Measurements from ENCODE around the gene EBF4. TPM values are rescaled to one million over a fixed set of nuclear protein-coding genes. Genes with fewer than 3 reads are reported as not detected.

The EBF4 gene
- total and polyA plus RNA-seq, 7 experiments from 2014 or later: 0.09 to 10.5 (median 6.7) TPM

- H3K4me3 Mint-ChIP-seq: peak overlapping the region; percentile 86 to 92 (median 89)
- peak overlapping the region; percentile 78 to 92 (median 86) for H3K27ac Mint-ChIP-seq
- H3K4me3 ChIP-seq (ENCODE audit: low read length): peak overlapping the region; percentile 82
- no peak for ATAC-seq
- H3K27ac ChIP-seq (ENCODE audit: low read depth, low read length): peak overlapping the region; percentile 90
- no peaks in the 10 kb centered on the region for H3K27me3 Mint-ChIP-seq
- no peaks in the 10 kb centered on the region for H3K9me3 Mint-ChIP-seq
- intact Hi-C loops (cut with micrococcal nuclease): loop anchor here (2.0 to 5.0 kb wide), 6 partner anchors 129 to 1426 kb away; partner anchors contain the start of genes PTPRA (in 2 of the 2), FKBP1A (in 1 of the 2), MRPS26 (in 1 of the 2) and RAD21L1 (in 1 of the 2)
- POLR2A ChIA-PET: interaction anchor here (0.6 to 6.8 kb wide), 6 partner anchors 9 to 183 kb away, joined by 3 to 183 read pairs (median 16); partner anchors contain the start of genes IDH3B and SNRPB
- H3K9me3 ChIP-seq (ENCODE audit: control insufficient read depth in 2 of 3, low read length in 3 of 3): no peaks in the 10 kb centered on the region
- H3K4me1 ChIP-seq (ENCODE audit: control insufficient read depth in 2 of 2, insufficient read depth in 2 of 2, low read length in 2 of 2): peaks cover 22 to 26% of the 10 kb centered on the region in 2 donors
- CTCF ChIA-PET: no interaction called here
- DNase-seq: no peak
- H3K4me1 Mint-ChIP-seq: peaks cover 13 to 42% (median 33%) of the 10 kb centered on the region in 7 donors
- no peaks in the 10 kb centered on the region for H3K27me3 ChIP-seq (ENCODE audit: control insufficient read depth in 2 of 2, insufficient read depth in 2 of 2, low read length in 2 of 2)
- peaks cover 37 to 52% (median 37%) of the 10 kb centered on the region in 3 experiments for H3K36me3 ChIP-seq (ENCODE audit: control insufficient read depth in 2 of 3, insufficient read depth in 3 of 3, low read length in 3 of 3)
- H3K36me3 Mint-ChIP-seq: peaks cover 14 to 48% (median 26%) of the 10 kb centered on the region in 5 donors
Observed at GRCh38 chr20:2653556-2654383, 38.8 kb upstream of the EBF4 start.

- H3K4me1 ChIP-seq (ENCODE audit: control insufficient read depth in 2 of 2, insufficient read depth in 2 of 2, low read length in 2 of 2): peaks cover 22 to 26% of the 10 kb centered on the region in 2 donors
- peaks cover 39 to 58% (median 41%) of the 10 kb centered on the region in 3 experiments for H3K36me3 ChIP-seq (ENCODE audit: control insufficient read depth in 2 of 3, insufficient read depth in 3 of 3, low read length in 3 of 3)
- intact Hi-C loops (cut with micrococcal nuclease): loop anchor here in 1 of 2 donors (5.0 kb wide), 3 partner anchors 393 to 1427 kb away; partner anchors contain the start of genes FKBP1A, MRPS26 and RAD21L1
- no peaks in the 10 kb centered on the region for H3K9me3 Mint-ChIP-seq
- H3K27ac Mint-ChIP-seq: peak overlapping the region; percentile 27 to 86 (median 59)
- peak overlapping the region; percentile 82 for H3K4me3 ChIP-seq (ENCODE audit: low read length)
- no peaks in the 10 kb centered on the region for H3K9me3 ChIP-seq (ENCODE audit: control insufficient read depth in 2 of 3, low read length in 3 of 3)
- no peak for DNase-seq
- H3K27me3 ChIP-seq (ENCODE audit: control insufficient read depth in 2 of 2, insufficient read depth in 2 of 2, low read length in 2 of 2): no peaks in the 10 kb centered on the region
- peak overlapping the region; percentile 90 for H3K27ac ChIP-seq (ENCODE audit: low read depth, low read length)
- ATAC-seq: no peak
- H3K4me1 Mint-ChIP-seq: peaks cover 17 to 42% (median 36%) of the 10 kb centered on the region in 7 donors
- H3K36me3 Mint-ChIP-seq: peaks cover 16 to 53% (median 32%) of the 10 kb centered on the region in 5 donors
- POLR2A ChIA-PET: interaction anchor here (0.9 to 6.8 kb wide), 4 partner anchors 10 to 86 kb away, joined by 3 to 183 read pairs (median 12); partner anchors contain the start of gene IDH3B
- no peaks in the 10 kb centered on the region for H3K27me3 Mint-ChIP-seq
- H3K4me3 Mint-ChIP-seq: peak overlapping the region; percentile 86 to 92 (median 89)
- CTCF ChIA-PET: no interaction called here
Observed at GRCh38 chr20:2654384-2654822, 38.2 kb upstream of the EBF4 start.

- Histone ChIP-seq H3K4me1 (ENCODE audit: control insufficient read depth in 2 of 2, insufficient read depth in 2 of 2, low read length in 2 of 2) (peaks cover 22 to 26% of the 10 kb centered on the region in 2 donors), H3K27ac (ENCODE audit: low read depth, low read length) (no peak overlapping the region), H3K27me3 (ENCODE audit: control insufficient read depth in 2 of 2, insufficient read depth in 2 of 2, low read length in 2 of 2) (no peaks in the 10 kb centered on the region), H3K4me3 (ENCODE audit: low read length) (no peak overlapping the region), H3K36me3 (ENCODE audit: control insufficient read depth in 2 of 3, insufficient read depth in 3 of 3, low read length in 3 of 3) (peaks cover 41 to 63% (median 43%) of the 10 kb centered on the region in 3 experiments), H3K9me3 (ENCODE audit: control insufficient read depth in 2 of 3, low read length in 3 of 3) (no peaks in the 10 kb centered on the region)
- H3K27me3 Mint-ChIP-seq: no peaks in the 10 kb centered on the region
- ChIA-PET CTCF (interaction anchor here (0.7 to 1.0 kb wide), 2 partner anchors 8 to 10 kb away, joined by 3 read pairs; no protein-coding TSS in a partner anchor), POLR2A (interaction anchor here (0.9 to 6.8 kb wide), 4 partner anchors 11 to 86 kb away, joined by 3 to 183 read pairs (median 12); partner anchors contain the start of gene IDH3B)
- H3K4me1 Mint-ChIP-seq: peaks cover 17 to 38% (median 35%) of the 10 kb centered on the region in 7 donors
- H3K27ac Mint-ChIP-seq: peak overlapping the region in 7 of 9 donors; percentile 10 to 86 (median 58)
- intact Hi-C loops (cut with micrococcal nuclease): loop anchor here in 1 of 2 donors (5.0 kb wide), 3 partner anchors 392 to 1428 kb away; partner anchors contain the start of genes FKBP1A, MRPS26 and RAD21L1
- no peak for ATAC-seq
- H3K9me3 Mint-ChIP-seq: no peaks in the 10 kb centered on the region
- peaks cover 16 to 57% (median 35%) of the 10 kb centered on the region in 5 donors for H3K36me3 Mint-ChIP-seq
- DNase-seq: no peak
- peak overlapping the region; percentile 86 to 92 (median 89) for H3K4me3 Mint-ChIP-seq
Observed at GRCh38 chr20:2654831-2655230, 37.7 kb upstream of the EBF4 start.

GRCh38 chr20:2655331-2656116, 37.1 kb upstream of the EBF4 start:
- intact Hi-C loops (cut with micrococcal nuclease): no loop called here
- H3K27me3 Mint-ChIP-seq: no peaks in the 10 kb centered on the region
- H3K4me1 Mint-ChIP-seq: peaks cover 19 to 35% (median 31%) of the 10 kb centered on the region in 7 donors
- no peak overlapping the region for H3K27ac ChIP-seq (ENCODE audit: low read depth, low read length)
- ATAC-seq: no peak
- ChIA-PET CTCF (interaction anchor here (0.7 to 1.0 kb wide), 2 partner anchors 9 to 11 kb away, joined by 3 read pairs; no protein-coding TSS in a partner anchor), POLR2A (interaction anchor here (1.1 to 6.8 kb wide), 2 partner anchors 10 to 12 kb away, joined by 3 to 183 read pairs; partner anchors contain the start of gene IDH3B)
- peak overlapping the region in 3 of 10 donors; percentile 6 to 92 (median 87) for H3K4me3 Mint-ChIP-seq
- peaks cover 41 to 70% (median 45%) of the 10 kb centered on the region in 3 experiments for H3K36me3 ChIP-seq (ENCODE audit: control insufficient read depth in 2 of 3, insufficient read depth in 3 of 3, low read length in 3 of 3)
- no peaks in the 10 kb centered on the region for H3K9me3 ChIP-seq (ENCODE audit: control insufficient read depth in 2 of 3, low read length in 3 of 3)
- no peaks in the 10 kb centered on the region for H3K27me3 ChIP-seq (ENCODE audit: control insufficient read depth in 2 of 2, insufficient read depth in 2 of 2, low read length in 2 of 2)
- H3K36me3 Mint-ChIP-seq: peaks cover 20 to 62% (median 37%) of the 10 kb centered on the region in 5 donors
- H3K9me3 Mint-ChIP-seq: no peaks in the 10 kb centered on the region
- peak overlapping the region in 3 of 9 donors; percentile 29 to 84 (median 36) for H3K27ac Mint-ChIP-seq
- H3K4me3 ChIP-seq (ENCODE audit: low read length): no peak overlapping the region
- no peak for DNase-seq
- peaks cover 22 to 26% of the 10 kb centered on the region in 2 donors for H3K4me1 ChIP-seq (ENCODE audit: control insufficient read depth in 2 of 2, insufficient read depth in 2 of 2, low read length in 2 of 2)

GRCh38 chr20:2656471-2657117, 36.0 kb upstream of the EBF4 start:
- H3K36me3 ChIP-seq (ENCODE audit: control insufficient read depth in 2 of 3, insufficient read depth in 3 of 3, low read length in 3 of 3): peaks cover 42 to 79% (median 51%) of the 10 kb centered on the region in 3 experiments
- Mint-ChIP-seq H3K27ac (peak overlapping the region in 3 of 9 donors; percentile 28 to 77 (median 35)), H3K4me3 (peak overlapping the region in 1 of 10 donors; percentile 13), H3K9me3 (no peaks in the 10 kb centered on the region), H3K36me3 (peaks cover 26 to 65% (median 43%) of the 10 kb centered on the region in 5 donors), H3K4me1 (peaks cover 20 to 36% (median 27%) of the 10 kb centered on the region in 7 donors), H3K27me3 (no peaks in the 10 kb centered on the region)
- no peaks in the 10 kb centered on the region for H3K27me3 ChIP-seq (ENCODE audit: control insufficient read depth in 2 of 2, insufficient read depth in 2 of 2, low read length in 2 of 2)
- DNase-seq (no peak), ATAC-seq (no peak)
- ChIA-PET POLR2A (interaction anchor here (1.8 kb wide), 1 partner anchor 9 kb away, joined by 4 read pairs; no protein-coding TSS in a partner anchor), CTCF (no interaction called here)
- no peak overlapping the region for H3K4me3 ChIP-seq (ENCODE audit: low read length)
- no peak overlapping the region for H3K27ac ChIP-seq (ENCODE audit: low read depth, low read length)
- intact Hi-C loops (cut with micrococcal nuclease): no loop called here
- H3K4me1 ChIP-seq (ENCODE audit: control insufficient read depth in 2 of 2, insufficient read depth in 2 of 2, low read length in 2 of 2): peaks cover 17 to 20% of the 10 kb centered on the region in 2 donors
- no peaks in the 10 kb centered on the region for H3K9me3 ChIP-seq (ENCODE audit: control insufficient read depth in 2 of 3, low read length in 3 of 3)
